CD4-positive, alpha-beta T cell (primary cell): ENCODE results near the gene ABHD4. TPM values are rescaled to one million over a fixed set of nuclear protein-coding genes. Genes with fewer than 3 reads are reported as not detected.

Experiments
- ATAC-seq: fragments of 200-7000 bp; cut with Tn5 transposase; one replicate; pipeline ENCODE4 v1.10.0; 2022; ENCODE audit warnings: mild to moderate bottlenecking; ENCODE audit not compliant: poor library complexity
- CTCF ChIA-PET: fragments of 350-600 bp; sonication (Branson Sonifier 250); formaldehyde crosslinking; loops from one replicate; lab custom pipeline; 2021; ENCODE audit warnings: antibody characterized with exemption, inconsistent platforms; lab: Charles Lee
- POLR2A ChIA-PET: fragments of 350-600 bp; sonication (Branson Sonifier 250); formaldehyde crosslinking; loops from one replicate; lab custom pipeline; 2021; ENCODE audit warnings: antibody characterized with exemption, inconsistent platforms; lab: Charles Lee
- DNase-seq, 14 experiments: peaks; one replicate each; pipeline ENCODE4 v3.0.0-alpha.2; 2013 to 2020; ENCODE audit warnings: mixed read lengths in 2 of 14
- H3K27ac ChIP-seq, 2 donors: one replicate each; pipeline versions ENCODE4 v1.5.1 to v1.7.0; 2013; ENCODE audit warnings: low read length in 2 of 2, low read depth in 1 of 2, mild to moderate bottlenecking in 1 of 2
- H3K27me3 ChIP-seq, 2 experiments: 1 replicate in 1 of 2; 2 replicates in 1 of 2; pipeline versions ENCODE4 v1.6.1 to v1.7.0; 2013; ENCODE audit warnings: low read length in 2 of 2, control low read depth in 1 of 2, mild to moderate bottlenecking in 1 of 2, moderate library complexity in 1 of 2; ENCODE audit not compliant: insufficient read depth in 2 of 2, control insufficient read depth in 1 of 2
- H3K36me3 ChIP-seq: one replicate; pipeline ENCODE4 v1.6.1; 2013; ENCODE audit warnings: low read length, control low read depth; ENCODE audit not compliant: insufficient read depth
- H3K4me1 ChIP-seq: one replicate; pipeline ENCODE4 v1.6.1; 2013; ENCODE audit warnings: low read length, control low read depth; ENCODE audit not compliant: insufficient read depth
- H3K4me3 ChIP-seq: one replicate; pipeline ENCODE4 v1.5.1; 2013; ENCODE audit warnings: mild to moderate bottlenecking, low read length, moderate library complexity
- H3K9me3 ChIP-seq, 2 experiments: 1 replicate in 1 of 2; 2 replicates in 1 of 2; pipeline versions ENCODE4 v1.6.1 to v1.7.0; 2013; ENCODE audit warnings: low read length in 2 of 2, mild to moderate bottlenecking in 2 of 2, control low read depth in 1 of 2, moderate library complexity in 1 of 2; ENCODE audit not compliant: control insufficient read depth in 1 of 2, insufficient read depth in 1 of 2
- H3K27ac Mint-ChIP-seq: one replicate; pipeline ENCODE4 v1.8.0; 2020; ENCODE audit warnings: mixed read lengths
- H3K27me3 Mint-ChIP-seq: one replicate; pipeline ENCODE4 v1.8.0; 2021; ENCODE audit warnings: mixed read lengths
- H3K36me3 Mint-ChIP-seq: one replicate; pipeline ENCODE4 v1.8.0; 2021; ENCODE audit warnings: low read depth, mixed read lengths
- H3K4me1 Mint-ChIP-seq: one replicate; pipeline ENCODE4 v1.8.0; 2021; ENCODE audit warnings: low read depth, mixed read lengths
- H3K4me3 Mint-ChIP-seq: one replicate; pipeline ENCODE4 v1.8.0; 2020; ENCODE audit warnings: mild to moderate bottlenecking, mixed read lengths
- H3K9me3 Mint-ChIP-seq: one replicate; pipeline ENCODE4 v1.8.0; 2020; ENCODE audit warnings: mixed read lengths
- intact Hi-C, 2 experiments: fragments of 100-400 bp; cut with DNase I in 1 of 2; cut with micrococcal nuclease in 1 of 2; formaldehyde crosslinking; loops; one replicate each; pipeline versions ENCODE4 v1.15.1 to v1.9.0; 2023 to 2025; cut with DNase I, micrococcal nuclease
- total RNA-seq, 174 experiments: library from RNA in 2 of 174; stranded (reverse) in 2 of 174; gene quantifications; one replicate each; pipeline ENCODE4 v1.2.3 and lab custom pipeline; 2021 to 2026
- TF ChIP-seq, protein P1 (sequence below): fragments of 200-600 bp; IDR thresholded peaks from one replicate; pipeline ENCODE4 v1.8.0; 2022; ENCODE audit warnings: antibody characterized with exemption, mild to moderate bottlenecking

ABHD4 gene
- total RNA-seq, 2 experiments from 2014 or later: 7.1 to 8.9 TPM

DNA sequence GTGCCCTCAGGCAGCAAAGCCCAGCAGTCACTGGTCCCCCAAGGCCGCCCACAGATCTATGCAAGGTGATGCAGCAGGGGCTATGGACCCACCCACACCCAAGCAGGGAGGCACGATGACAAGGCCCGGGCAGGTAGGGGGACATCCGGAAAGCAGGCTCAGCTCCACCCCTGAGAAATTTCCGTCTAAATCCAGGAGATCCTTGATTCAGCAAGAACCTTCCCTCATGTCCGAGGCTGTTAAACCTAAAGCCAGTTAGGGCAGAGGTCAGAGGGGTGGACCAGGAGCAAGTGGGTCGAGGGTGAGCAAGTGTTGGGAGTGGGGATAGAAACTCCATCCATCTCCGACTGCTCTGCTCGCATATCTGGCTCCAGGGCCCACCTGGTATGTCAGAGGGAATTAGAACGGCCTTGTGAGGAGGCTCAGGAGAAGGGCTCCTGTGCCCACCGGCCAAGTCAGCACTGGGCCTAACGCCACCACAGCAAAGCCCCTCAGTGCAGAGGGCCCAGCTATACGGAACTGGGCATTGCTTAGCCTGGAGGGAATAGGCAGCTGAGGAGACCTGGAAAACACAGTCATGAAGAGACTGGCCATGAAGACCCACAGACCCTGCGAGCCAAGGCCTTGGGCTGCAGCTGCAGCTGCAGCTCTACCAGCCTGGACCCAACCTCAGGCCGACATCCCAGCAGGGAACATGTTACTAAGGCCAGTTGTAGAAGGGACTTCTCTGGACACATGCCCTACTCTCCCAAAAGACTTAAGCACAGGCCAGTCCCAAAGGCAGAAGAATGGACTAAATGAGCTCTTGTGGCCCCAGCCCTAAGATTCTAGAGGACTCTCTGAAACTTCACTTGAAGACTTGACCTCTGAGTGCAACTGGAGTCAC lies 43.4 kb upstream of the ABHD4 start:
- Histone ChIP-seq H3K27me3 (no peaks in the 10 kb centered on the region), H3K27ac (peak overlapping the region; percentile 99), H3K36me3 (peaks cover 52% of the 10 kb centered on the region), H3K4me1 (peaks cover 100% of the 10 kb centered on the region), H3K4me3 (no peak overlapping the region), H3K9me3 (no peaks in the 10 kb centered on the region)
- Mint-ChIP-seq H3K4me3 (peak overlapping the region; percentile 96), H3K9me3 (peaks cover 2% of the 10 kb centered on the region), H3K36me3 (peaks cover 52% of the 10 kb centered on the region), H3K27ac (peak overlapping the region; percentile 97), H3K4me1 (peaks cover 95% of the 10 kb centered on the region), H3K27me3 (peaks cover 6% of the 10 kb centered on the region)
- DNase-seq: peak in 4 of 14 experiments; percentile 45 to 61 (median 52)
- intact Hi-C loops: loop anchor here (5.0 to 10.0 kb wide), 15 partner anchors 37 to 912 kb away; partner anchors contain the start of gene AJUBA (in 1 of the 2)
- CTCF ChIA-PET: interaction anchor here (0.7 to 4.5 kb wide), 12 partner anchors 13 to 832 kb away, joined by 3 to 211 read pairs (median 16); no protein-coding TSS in a partner anchor
- ATAC-seq: no peak
- TF ChIP-seq, protein P1, sequence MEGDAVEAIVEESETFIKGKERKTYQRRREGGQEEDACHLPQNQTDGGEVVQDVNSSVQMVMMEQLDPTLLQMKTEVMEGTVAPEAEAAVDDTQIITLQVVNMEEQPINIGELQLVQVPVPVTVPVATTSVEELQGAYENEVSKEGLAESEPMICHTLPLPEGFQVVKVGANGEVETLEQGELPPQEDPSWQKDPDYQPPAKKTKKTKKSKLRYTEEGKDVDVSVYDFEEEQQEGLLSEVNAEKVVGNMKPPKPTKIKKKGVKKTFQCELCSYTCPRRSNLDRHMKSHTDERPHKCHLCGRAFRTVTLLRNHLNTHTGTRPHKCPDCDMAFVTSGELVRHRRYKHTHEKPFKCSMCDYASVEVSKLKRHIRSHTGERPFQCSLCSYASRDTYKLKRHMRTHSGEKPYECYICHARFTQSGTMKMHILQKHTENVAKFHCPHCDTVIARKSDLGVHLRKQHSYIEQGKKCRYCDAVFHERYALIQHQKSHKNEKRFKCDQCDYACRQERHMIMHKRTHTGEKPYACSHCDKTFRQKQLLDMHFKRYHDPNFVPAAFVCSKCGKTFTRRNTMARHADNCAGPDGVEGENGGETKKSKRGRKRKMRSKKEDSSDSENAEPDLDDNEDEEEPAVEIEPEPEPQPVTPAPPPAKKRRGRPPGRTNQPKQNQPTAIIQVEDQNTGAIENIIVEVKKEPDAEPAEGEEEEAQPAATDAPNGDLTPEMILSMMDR: no peak
- POLR2A ChIA-PET: interaction anchor here (1.2 to 13.3 kb wide), 18 partner anchors 8 to 806 kb away, joined by 3 to 613 read pairs (median 34); partner anchors contain the start of genes DAD1 and OXA1L

DNA sequence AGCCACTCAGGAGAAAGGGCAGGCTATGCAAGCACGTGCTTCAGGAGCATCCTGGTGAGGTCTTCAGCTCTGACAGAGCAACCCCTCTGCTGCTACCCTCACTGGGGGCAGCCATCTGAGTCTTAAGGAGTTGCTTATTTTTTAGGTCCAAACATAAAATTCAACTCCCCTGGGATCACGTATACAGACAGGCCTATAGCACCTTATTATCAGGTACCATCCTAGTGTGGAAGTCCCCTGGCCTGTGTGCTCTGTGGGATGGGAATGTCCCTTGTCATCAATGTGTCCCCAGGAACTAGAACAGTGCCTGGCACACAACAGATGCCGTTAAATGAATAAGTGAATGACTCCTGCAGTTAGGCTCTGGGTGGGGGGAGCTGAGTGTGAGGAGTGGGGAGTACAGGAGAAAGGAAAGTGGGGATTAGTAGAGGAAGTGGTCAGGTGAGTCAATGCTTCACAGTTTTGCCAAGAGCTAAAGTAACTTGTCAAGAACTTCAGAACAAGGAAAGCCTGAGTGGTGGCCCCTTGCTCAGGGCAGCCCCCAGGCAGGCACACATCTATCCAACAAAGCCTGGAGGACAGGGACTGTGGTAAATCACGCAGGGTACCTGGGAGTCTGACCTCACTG lies 42.6 kb upstream of the ABHD4 start:
- Histone ChIP-seq H3K4me1 (peaks cover 100% of the 10 kb centered on the region), H3K36me3 (peaks cover 44% of the 10 kb centered on the region), H3K9me3 (no peaks in the 10 kb centered on the region), H3K4me3 (peak overlapping the region; percentile 58), H3K27me3 (no peaks in the 10 kb centered on the region), H3K27ac (peak overlapping the region; percentile 99)
- peaks cover 94% of the 10 kb centered on the region for H3K4me1 Mint-ChIP-seq
- ATAC-seq: peak; percentile 4
- POLR2A ChIA-PET: interaction anchor here (0.6 to 13.3 kb wide), 51 partner anchors 9 to 914 kb away, joined by 3 to 613 read pairs (median 7); partner anchors contain the start of genes DAD1, LRP10, OXA1L and RBM23
- CTCF ChIA-PET: interaction anchor here (0.6 to 4.5 kb wide), 27 partner anchors 9 to 832 kb away, joined by 3 to 211 read pairs (median 8); partner anchors contain the start of gene ABHD4
- peaks cover 2% of the 10 kb centered on the region for H3K9me3 Mint-ChIP-seq
- TF ChIP-seq, protein P1: no peak
- peak in 5 of 14 experiments; percentile 51 to 92 (median 70) for DNase-seq
- intact Hi-C loops: loop anchor here (2.0 to 10.0 kb wide), 16 partner anchors 33 to 913 kb away; partner anchors contain the start of genes AJUBA (in 1 of the 2), DAD1 (in 1 of the 2) and MRPL52 (in 1 of the 2)
- peaks cover 6% of the 10 kb centered on the region for H3K27me3 Mint-ChIP-seq
- peaks cover 45% of the 10 kb centered on the region for H3K36me3 Mint-ChIP-seq
- H3K27ac Mint-ChIP-seq: peak overlapping the region; percentile 97
- peak overlapping the region; percentile 96 for H3K4me3 Mint-ChIP-seq
